ENCODE measurements around the gene SMOC2. TPM values are rescaled to one million over a fixed set of nuclear protein-coding genes. Genes with fewer than 3 reads are reported as not detected.

The SMOC2 gene
- total RNA-seq, 1 donor from 2014 or later, result not detected

- Mint-ChIP-seq H3K4me3 (ENCODE audit: unreplicated experiment) (no peak overlapping the region), H3K4me1 (ENCODE audit: unreplicated experiment) (no peaks in the 10 kb centered on the region), H3K9me3 (ENCODE audit: unreplicated experiment) (no peaks in the 10 kb centered on the region), H3K27me3 (ENCODE audit: unreplicated experiment) (peaks cover 2% of the 10 kb centered on the region), H3K36me3 (ENCODE audit: low read depth, unreplicated experiment) (no peaks in the 10 kb centered on the region), H3K27ac (ENCODE audit: unreplicated experiment) (no peak overlapping the region)
- DNase-seq (ENCODE audit: low spot score), result no peak
- TF ChIP-seq, protein P1, sequence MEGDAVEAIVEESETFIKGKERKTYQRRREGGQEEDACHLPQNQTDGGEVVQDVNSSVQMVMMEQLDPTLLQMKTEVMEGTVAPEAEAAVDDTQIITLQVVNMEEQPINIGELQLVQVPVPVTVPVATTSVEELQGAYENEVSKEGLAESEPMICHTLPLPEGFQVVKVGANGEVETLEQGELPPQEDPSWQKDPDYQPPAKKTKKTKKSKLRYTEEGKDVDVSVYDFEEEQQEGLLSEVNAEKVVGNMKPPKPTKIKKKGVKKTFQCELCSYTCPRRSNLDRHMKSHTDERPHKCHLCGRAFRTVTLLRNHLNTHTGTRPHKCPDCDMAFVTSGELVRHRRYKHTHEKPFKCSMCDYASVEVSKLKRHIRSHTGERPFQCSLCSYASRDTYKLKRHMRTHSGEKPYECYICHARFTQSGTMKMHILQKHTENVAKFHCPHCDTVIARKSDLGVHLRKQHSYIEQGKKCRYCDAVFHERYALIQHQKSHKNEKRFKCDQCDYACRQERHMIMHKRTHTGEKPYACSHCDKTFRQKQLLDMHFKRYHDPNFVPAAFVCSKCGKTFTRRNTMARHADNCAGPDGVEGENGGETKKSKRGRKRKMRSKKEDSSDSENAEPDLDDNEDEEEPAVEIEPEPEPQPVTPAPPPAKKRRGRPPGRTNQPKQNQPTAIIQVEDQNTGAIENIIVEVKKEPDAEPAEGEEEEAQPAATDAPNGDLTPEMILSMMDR (IDR thresholded peaks at IDR 0.05; ENCODE audit: unreplicated experiment), result no peak
Measured at GRCh38 chr6:168515376-168515775, 74.4 kb downstream of the SMOC2 start.

DNA sequence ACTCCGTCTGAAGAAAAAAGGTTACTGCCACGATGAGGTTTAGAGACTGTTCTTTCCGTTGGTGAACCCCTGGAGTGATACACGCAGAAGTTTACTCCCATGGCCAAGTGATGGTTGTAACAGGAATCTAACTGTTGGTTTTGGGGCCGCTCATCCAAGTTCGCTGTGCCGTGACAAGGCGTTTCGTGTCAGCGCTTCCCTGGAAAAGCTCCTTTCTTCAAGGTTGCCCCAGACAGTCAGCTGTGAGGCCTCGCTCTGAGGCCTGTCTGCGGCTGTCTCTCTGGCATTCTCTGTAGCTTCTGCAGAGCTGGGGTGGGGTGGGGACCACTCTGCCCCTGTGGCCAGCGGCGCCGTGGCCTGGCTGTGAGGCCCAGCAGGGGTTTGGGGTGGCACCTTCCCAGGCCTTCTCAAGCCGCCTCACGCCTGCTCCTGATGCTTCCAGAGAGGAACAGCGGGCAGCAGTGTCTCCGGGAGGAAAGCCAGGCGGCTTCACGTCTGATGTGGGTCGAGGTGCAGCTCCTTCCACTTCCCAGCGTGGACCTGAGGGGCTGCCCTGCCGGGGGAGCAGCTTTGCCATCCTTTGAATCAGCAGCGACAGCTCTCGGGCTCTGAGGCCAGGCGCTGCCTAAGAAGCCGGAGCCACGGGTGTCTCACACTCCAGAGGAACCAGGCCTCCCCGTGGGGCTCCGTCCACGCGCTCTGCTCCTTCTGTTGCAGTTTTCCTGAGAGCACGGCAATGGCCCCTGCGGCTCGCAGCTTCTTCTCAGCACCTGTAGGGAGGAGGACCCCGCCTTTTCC is 76.2 kb downstream of the SMOC2 start:
- no peak for DNase-seq (ENCODE audit: low spot score)
- Mint-ChIP-seq H3K27ac (ENCODE audit: unreplicated experiment) (no peak overlapping the region), H3K36me3 (ENCODE audit: low read depth, unreplicated experiment) (no peaks in the 10 kb centered on the region), H3K9me3 (ENCODE audit: unreplicated experiment) (no peaks in the 10 kb centered on the region), H3K4me1 (ENCODE audit: unreplicated experiment) (no peaks in the 10 kb centered on the region), H3K27me3 (ENCODE audit: unreplicated experiment) (peaks cover 2% of the 10 kb centered on the region), H3K4me3 (ENCODE audit: unreplicated experiment) (no peak overlapping the region)
- TF ChIP-seq, protein P1 (IDR thresholded peaks at IDR 0.05; ENCODE audit: unreplicated experiment), result no peak

- Mint-ChIP-seq H3K27ac (ENCODE audit: unreplicated experiment) (no peak overlapping the region), H3K4me3 (ENCODE audit: unreplicated experiment) (no peak overlapping the region), H3K36me3 (ENCODE audit: low read depth, unreplicated experiment) (no peaks in the 10 kb centered on the region), H3K9me3 (ENCODE audit: unreplicated experiment) (no peaks in the 10 kb centered on the region), H3K27me3 (ENCODE audit: unreplicated experiment) (peaks cover 2% of the 10 kb centered on the region), H3K4me1 (ENCODE audit: unreplicated experiment) (no peaks in the 10 kb centered on the region)
- DNase-seq (ENCODE audit: low spot score), result no peak
- TF ChIP-seq, protein P1 (IDR thresholded peaks at IDR 0.05; ENCODE audit: unreplicated experiment), result no peak
Measured at GRCh38 chr6:168517742-168518347, 76.9 kb downstream of the SMOC2 start.

- Mint-ChIP-seq H3K9me3 (ENCODE audit: unreplicated experiment) (no peaks in the 10 kb centered on the region), H3K4me3 (ENCODE audit: unreplicated experiment) (no peak overlapping the region), H3K27ac (ENCODE audit: unreplicated experiment) (no peak overlapping the region), H3K36me3 (ENCODE audit: low read depth, unreplicated experiment) (no peaks in the 10 kb centered on the region), H3K27me3 (ENCODE audit: unreplicated experiment) (peaks cover 2% of the 10 kb centered on the region), H3K4me1 (ENCODE audit: unreplicated experiment) (no peaks in the 10 kb centered on the region)
- TF ChIP-seq, protein P1 (IDR thresholded peaks at IDR 0.05; ENCODE audit: unreplicated experiment), result no peak
- no peak for DNase-seq (ENCODE audit: low spot score)
Measured at GRCh38 chr6:168518348-168518745, 77.4 kb downstream of the SMOC2 start.

- Mint-ChIP-seq H3K36me3 (ENCODE audit: low read depth, unreplicated experiment) (no peaks in the 10 kb centered on the region), H3K4me1 (ENCODE audit: unreplicated experiment) (no peaks in the 10 kb centered on the region), H3K27ac (ENCODE audit: unreplicated experiment) (no peak overlapping the region), H3K4me3 (ENCODE audit: unreplicated experiment) (no peak overlapping the region), H3K27me3 (ENCODE audit: unreplicated experiment) (peaks cover 2% of the 10 kb centered on the region), H3K9me3 (ENCODE audit: unreplicated experiment) (no peaks in the 10 kb centered on the region)
- TF ChIP-seq, protein P1 (IDR thresholded peaks at IDR 0.05; ENCODE audit: unreplicated experiment), result no peak
- no peak for DNase-seq (ENCODE audit: low spot score)
Measured at GRCh38 chr6:168518867-168519266, 77.9 kb downstream of the SMOC2 start.
